SK-N-SH (cell line): ENCODE data around the gene LDB2. TPM values are rescaled to one million over a fixed set of nuclear protein-coding genes. Genes with fewer than 3 reads are reported as not detected.

Source experiments
- CTCF ChIA-PET: fragments of 300-600, 350-600 bp; formaldehyde crosslinking; extraction: SDS; loops from one replicate; lab custom pipeline; 2021; lab: Yijun Ruan, JAX
- POLR2A ChIA-PET: fragments of 350-600 bp; sonication (Branson Sonifier 250); formaldehyde crosslinking; extraction: SDS; loops from one replicate; lab custom pipeline; 2020; ENCODE audit warnings: antibody characterized with exemption, inconsistent platforms; lab: Yijun Ruan, JAX
- DNase-seq: peaks from one replicate; pipeline ENCODE4 v3.0.0; 2012
- H2AFZ ChIP-seq: fragments of 200-600 bp; sonication (generic); 2 replicates; pipeline ENCODE4 v1.8.1; 2016; ENCODE audit warnings: antibody characterized with exemption, mild to moderate bottlenecking, low read depth
- H3F3A ChIP-seq: fragments of 200-600 bp; sonication (generic); replicated peaks from 2 replicates; pipeline ENCODE3; 2016; ENCODE audit warnings: antibody characterized with exemption, mild to moderate bottlenecking; ENCODE audit not compliant: insufficient read depth
- H3K27ac ChIP-seq, 2 experiments: fragments of 200-500 bp in 1 of 2; fragments of 200-600 bp in 1 of 2; sonication (Bioruptor generic) in 1 of 2; sonication (generic), shearing (Covaris generic) in 1 of 2; 2 replicates each; pipeline versions ENCODE4 v1.5.1 to v1.6.1; 2014 to 2016; ENCODE audit warnings: low read depth in 2 of 2, inconsistent platforms in 1 of 2, low read length in 1 of 2, mild to moderate bottlenecking in 1 of 2, mixed read lengths in 1 of 2
- H3K27me3 ChIP-seq: fragments of 200-600 bp; sonication (generic), shearing (Covaris generic); 2 replicates; pipeline ENCODE4 v1.6.1; 2016; ENCODE audit warnings: mixed run types; ENCODE audit not compliant: insufficient read depth
- H3K36me3 ChIP-seq, 2 experiments: fragments of 200-500 bp in 1 of 2; fragments of 200-600 bp in 1 of 2; sonication (Bioruptor generic) in 1 of 2; sonication (generic) in 1 of 2; replicated peaks in 1 of 2; 2 replicates each; pipeline versions ENCODE3 to v1.5.1; 2014 to 2016; ENCODE audit warnings: low read length in 1 of 2, mild to moderate bottlenecking in 1 of 2; ENCODE audit not compliant: insufficient read depth in 2 of 2, control insufficient read depth in 1 of 2
- H3K4me1 ChIP-seq, 2 experiments: fragments of 200-500 bp in 1 of 2; fragments of 200-600 bp in 1 of 2; sonication (Bioruptor generic) in 1 of 2; sonication (generic), shearing (Covaris generic) in 1 of 2; 2 replicates each; pipeline versions ENCODE4 v1.5.1 to v1.6.1; 2014 to 2016; ENCODE audit warnings: low read depth in 1 of 2, low read length in 1 of 2, mixed run types in 1 of 2; ENCODE audit not compliant: insufficient read depth in 2 of 2, control insufficient read depth in 1 of 2
- H3K4me2 ChIP-seq: fragments of 200-600 bp; sonication (generic), shearing (Covaris generic); 2 replicates; pipeline ENCODE4 v1.6.1; 2017; ENCODE audit warnings: mixed run types
- H3K4me3 ChIP-seq, 2 experiments: fragments of 200-500 bp in 1 of 2; fragments of 200-600 bp in 1 of 2; sonication (Bioruptor generic) in 1 of 2; sonication (generic), shearing (Covaris generic) in 1 of 2; 2 replicates each; pipeline versions ENCODE4 v1.5.1 to v1.8.1; 2014 to 2016; ENCODE audit warnings: low read depth in 2 of 2, inconsistent platforms in 1 of 2, low read length in 1 of 2, mild to moderate bottlenecking in 1 of 2, mixed read lengths in 1 of 2, moderate library complexity in 1 of 2
- H3K79me2 ChIP-seq: fragments of 200-600 bp; sonication (generic); 2 replicates; pipeline ENCODE4 v1.8.1; 2017; ENCODE audit warnings: mild to moderate bottlenecking; ENCODE audit not compliant: insufficient read depth
- H3K9ac ChIP-seq: fragments of 200-600 bp; sonication (generic); 2 replicates; pipeline ENCODE4 v1.6.1; 2017; ENCODE audit warnings: mixed run types
- H3K9me2 ChIP-seq: fragments of 200-600 bp; sonication (generic); 2 replicates; pipeline ENCODE4 v1.6.1; 2017; ENCODE audit warnings: mixed run types
- H3K9me3 ChIP-seq: fragments of 200-600 bp; sonication (generic); 2 replicates; pipeline ENCODE4 v1.6.1; 2017; ENCODE audit warnings: mixed run types, mild to moderate bottlenecking, moderate library complexity
- H4K20me1 ChIP-seq: fragments of 200-600 bp; sonication (generic); 2 replicates; pipeline ENCODE4 v1.6.1; 2017; ENCODE audit warnings: mild to moderate bottlenecking, mixed run types; ENCODE audit not compliant: insufficient read depth
- CTCF ChIP-seq: fragments of 200-600 bp; sonication (generic); IDR thresholded peaks from 2 replicates; pipeline ENCODE4 v1.6.1; 2017; ENCODE audit warnings: antibody characterized with exemption, mild to moderate bottlenecking, moderate library complexity
- FOXM1 ChIP-seq: IDR thresholded peaks from 2 replicates; pipeline ENCODE4 v1.4.0; 2012; ENCODE audit warnings: low read depth, mild to moderate bottlenecking
- JUND ChIP-seq: IDR thresholded peaks from 2 replicates; pipeline ENCODE4 v1.4.0; 2012
- MEF2A ChIP-seq: IDR thresholded peaks from 2 replicates; pipeline ENCODE4 v1.4.0; 2012; ENCODE audit warnings: low read depth, borderline replicate concordance
- NFIC ChIP-seq: IDR thresholded peaks from 2 replicates; pipeline ENCODE4 v1.4.0; 2012; ENCODE audit warnings: borderline replicate concordance
- PBX3 ChIP-seq: IDR thresholded peaks from 2 replicates; pipeline ENCODE4; 2012
- RAD21 ChIP-seq: IDR thresholded peaks from 2 replicates; pipeline ENCODE4 v1.6.1; 2012; ENCODE audit warnings: mild to moderate bottlenecking, low read length
- RCOR1 ChIP-seq: fragments of 150-350 bp; IDR thresholded peaks from 2 replicates; pipeline ENCODE4 v1.6.1; 2017; ENCODE audit warnings: antibody characterized with exemption, low read length
- RXRA ChIP-seq: IDR thresholded peaks from 2 replicates; pipeline ENCODE4 v1.4.0; 2012; ENCODE audit warnings: low read depth, mild to moderate bottlenecking, borderline replicate concordance
- SMC3 ChIP-seq: IDR thresholded peaks from 2 replicates; pipeline ENCODE4 v1.6.1; 2012; ENCODE audit warnings: low read depth, low read length, improper control_type of control experiment
- TCF12 ChIP-seq: IDR thresholded peaks from 2 replicates; pipeline ENCODE4 v1.4.0; 2012
- TEAD4 ChIP-seq: IDR thresholded peaks from 2 replicates; pipeline ENCODE4 v1.4.0; 2012; ENCODE audit warnings: mild to moderate bottlenecking, borderline replicate concordance; ENCODE audit not compliant: insufficient read depth
- USF1 ChIP-seq: IDR thresholded peaks from 2 replicates; pipeline ENCODE4 v1.4.0; 2012; ENCODE audit warnings: low read depth, borderline replicate concordance
- YY1 ChIP-seq: IDR thresholded peaks from 2 replicates; pipeline ENCODE4 v1.4.0; 2012; ENCODE audit warnings: low read depth, mild to moderate bottlenecking
- ZBTB33 ChIP-seq: IDR thresholded peaks from 2 replicates; pipeline ENCODE4 v1.4.0; 2012; ENCODE audit warnings: low read depth, borderline replicate concordance
- WGBS: methylation state at CpG from one replicate; pipeline ENCODE4 v1.1.6; 2017; ENCODE audit warnings: low lambda C conversion rate; 5-methylcytosine and 5-hydroxymethylcytosine counted together
- polyA plus RNA-seq, 3 experiments: library from polyadenylated mRNA; depleted of rRNA; stranded (reverse); fragments of >200 nt; gene quantifications; 2 replicates each; pipeline ENCODE4 v1.2.3, GENCODE V29; 2012

Gene LDB2
- polyA plus RNA-seq, 1 of the 3 experiments (the other 2 are of a cell fraction): 11.0 TPM

GRCh38 chr4:16532240-16532970 is 366.0 kb downstream of the LDB2 start:
- no peak overlapping the region for H3K4me3 ChIP-seq
- no peaks in the 10 kb centered on the region for H3K9me3 ChIP-seq
- WGBS: 45% methylated on average over 6 of the region's 6 CpGs
- H3K9me2 ChIP-seq: no peaks in the 10 kb centered on the region
- no peak overlapping the region for H3K27ac ChIP-seq
- TF ChIP-seq YY1: no peak
- no peak for TF ChIP-seq TCF12
- no peak for TF ChIP-seq ZBTB33
- TF ChIP-seq MEF2A: no peak
- TF ChIP-seq USF1: no peak
- TF ChIP-seq SMC3: no peak
- no peak for TF ChIP-seq CTCF
- no peak for TF ChIP-seq FOXM1
- TF ChIP-seq PBX3: no peak
- no peak for TF ChIP-seq JUND
- no peak for TF ChIP-seq RCOR1
- no peak for TF ChIP-seq RXRA
- TF ChIP-seq TEAD4: no peak
- TF ChIP-seq NFIC: no peak
- TF ChIP-seq RAD21: no peak
- DNase-seq: no peak
- no peaks in the 10 kb centered on the region for H3K27me3 ChIP-seq
- no peaks in the 10 kb centered on the region for H3F3A ChIP-seq
- no peaks in the 10 kb centered on the region; a peak in 1 of 4 replicates for H3K4me1 ChIP-seq
- ChIA-PET POLR2A (no interaction called here), CTCF (no interaction called here)
- no peak overlapping the region for H3K4me2 ChIP-seq
- no peaks in the 10 kb centered on the region for H4K20me1 ChIP-seq
- no peak overlapping the region for H2AFZ ChIP-seq
- no peak overlapping the region for H3K9ac ChIP-seq
- H3K79me2 ChIP-seq: no peaks in the 10 kb centered on the region
- H3K36me3 ChIP-seq: no peaks in the 10 kb centered on the region
